GM19324 (cell line): ENCODE measurements around the gene KRI1.
A peak's percentile ranks its signal among the peaks of the same experiment; 100 is the strongest.
"Not testable (repeated sequence)": the region's sequence is repeated elsewhere in the genome, so short reads cannot be mapped to it uniquely, and the experiment has no call there.

Source experiments
- ATAC-seq: cut with Tn5 transposase; IDR thresholded peaks from one replicate; pipeline ENCODE4 v1.9.1; 2021; ENCODE audit warnings: mild to moderate bottlenecking, moderate library complexity; ENCODE audit not compliant: unreplicated experiment, low FRiP score

Gene KRI1

DNA sequence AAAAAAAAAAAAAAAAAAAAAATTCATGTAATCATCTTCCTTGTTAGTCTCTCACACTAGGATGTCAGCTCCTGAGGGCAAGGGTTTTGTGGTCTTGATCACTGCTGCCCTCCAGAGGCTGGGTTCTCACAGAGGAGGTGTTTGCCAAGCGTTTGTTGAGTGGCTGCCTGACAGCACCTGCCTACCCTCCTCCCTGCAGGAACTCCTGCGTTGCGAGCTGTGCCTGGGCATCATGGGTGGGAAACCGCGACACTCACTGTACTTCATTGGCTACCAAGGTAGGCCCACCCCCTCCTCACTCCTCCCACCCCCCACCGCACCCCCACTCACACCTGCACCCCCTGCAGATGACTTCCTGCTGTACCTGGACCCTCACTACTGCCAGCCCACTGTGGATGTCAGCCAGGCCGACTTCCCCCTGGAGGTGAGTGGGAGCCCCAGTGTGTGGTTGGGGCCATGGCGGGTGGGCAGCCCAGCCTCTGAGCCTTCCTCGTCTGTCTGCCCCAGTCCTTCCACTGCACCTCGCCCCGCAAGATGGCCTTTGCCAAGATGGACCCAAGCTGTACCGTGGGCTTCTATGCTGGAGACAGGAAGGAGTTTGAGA is 14.0 kb downstream of the KRI1 start:
- ATAC-seq = no peak

DNA sequence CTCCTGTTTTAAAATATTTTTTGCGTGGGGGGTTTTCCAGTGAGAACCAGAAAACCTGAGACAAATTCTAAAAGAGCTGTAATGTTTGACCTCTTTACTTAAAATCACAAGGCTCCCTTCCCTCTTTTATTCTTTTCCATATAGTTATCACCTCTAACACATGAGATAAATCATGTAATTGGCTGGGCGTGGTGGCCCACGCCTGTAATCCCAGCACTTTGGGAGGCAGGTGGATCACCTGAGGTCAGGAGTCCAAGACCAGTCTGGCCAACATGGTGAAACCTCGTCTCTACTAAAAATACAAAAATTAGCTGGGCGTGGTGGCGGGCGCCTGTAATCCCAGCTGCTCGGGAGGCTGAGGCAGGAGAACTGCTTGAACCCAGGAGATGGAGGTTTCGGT is 14.8 kb downstream of the KRI1 start:
- ATAC-seq = not testable (repeated sequence)

DNA sequence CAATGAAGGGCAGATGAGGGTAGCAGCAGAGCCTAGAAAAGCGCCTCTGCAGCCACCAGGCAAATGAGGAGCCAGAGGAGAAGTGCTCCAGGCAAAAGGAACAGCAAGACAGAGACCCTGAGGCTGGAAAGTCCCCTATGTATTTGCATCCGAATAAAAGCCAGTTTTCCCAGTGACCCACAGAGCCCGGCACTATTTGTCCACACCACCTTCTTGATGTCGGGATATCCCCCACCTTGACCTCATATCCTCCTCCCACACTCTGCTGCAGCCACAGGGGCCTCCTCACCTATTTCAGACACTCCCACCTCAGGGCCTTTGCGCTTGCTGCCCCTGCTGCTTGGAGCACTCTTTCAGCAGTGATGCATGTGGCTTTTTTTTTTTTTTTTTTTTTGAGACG is 15.5 kb downstream of the KRI1 start:
- no peak for ATAC-seq

DNA sequence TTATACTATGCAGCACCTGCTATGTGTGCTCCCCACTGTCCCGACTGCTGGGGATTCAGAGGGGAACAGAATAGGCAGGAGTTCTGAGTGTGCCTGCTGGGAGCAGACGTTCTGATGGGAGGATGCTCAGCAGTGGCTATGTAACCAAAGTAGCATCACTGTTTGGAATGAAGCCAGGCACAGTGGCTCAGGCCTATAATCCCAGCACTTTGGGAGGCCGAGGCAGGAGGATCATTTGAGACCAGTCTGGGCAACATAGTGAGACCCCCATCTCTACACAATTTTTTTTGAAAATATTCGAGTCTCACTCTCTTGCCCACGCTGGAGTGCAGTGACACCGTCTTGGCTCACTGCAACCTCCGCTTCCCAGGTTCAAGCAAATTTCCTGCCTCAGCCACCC is 16.1 kb downstream of the KRI1 start:
- ATAC-seq = no peak

DNA sequence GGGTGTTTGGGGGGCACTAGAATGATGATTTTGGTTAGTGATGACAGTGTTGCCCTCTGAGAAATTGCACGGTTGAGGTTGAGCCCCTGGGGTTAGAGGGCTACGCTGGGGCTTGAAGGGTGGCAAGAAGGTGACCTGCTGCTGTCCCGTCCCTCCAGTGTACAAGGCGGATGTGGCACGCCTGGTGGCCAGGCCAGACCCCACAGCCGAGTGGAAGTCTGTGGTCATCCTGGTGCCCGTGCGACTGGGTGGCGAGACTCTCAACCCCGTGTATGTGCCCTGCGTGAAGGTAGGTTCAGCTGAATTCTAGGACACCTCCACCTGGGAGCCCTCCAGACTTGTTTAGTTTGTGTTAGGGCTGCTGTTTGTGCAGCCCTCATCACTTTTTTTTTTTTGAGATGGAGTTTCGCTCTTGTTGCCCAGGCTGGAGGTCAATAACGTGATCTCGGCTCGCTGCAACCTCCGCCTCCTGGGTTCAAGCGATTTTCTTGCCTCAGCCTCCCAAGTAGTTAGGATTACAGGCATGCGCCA is 17.0 kb downstream of the KRI1 start:
- no peak for ATAC-seq

DNA sequence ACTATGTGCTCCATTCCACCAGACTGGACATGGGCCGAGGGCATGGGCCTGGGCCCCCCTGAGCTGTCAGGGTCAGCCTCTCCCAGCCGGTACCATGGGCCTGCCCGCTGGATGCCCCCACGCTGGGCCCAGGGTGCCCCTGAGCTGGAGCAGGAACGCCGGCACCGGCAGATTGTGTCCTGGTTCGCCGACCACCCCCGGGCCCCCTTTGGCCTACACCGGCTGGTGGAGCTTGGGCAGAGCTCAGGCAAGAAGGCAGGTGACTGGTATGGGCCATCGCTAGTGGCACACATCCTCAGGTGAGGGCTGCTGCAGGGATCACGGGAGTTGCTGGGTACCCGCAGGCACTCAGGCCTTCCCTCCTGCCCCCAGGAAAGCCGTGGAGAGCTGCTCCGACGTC is 19.0 kb downstream of the KRI1 start:
- no peak for ATAC-seq

DNA sequence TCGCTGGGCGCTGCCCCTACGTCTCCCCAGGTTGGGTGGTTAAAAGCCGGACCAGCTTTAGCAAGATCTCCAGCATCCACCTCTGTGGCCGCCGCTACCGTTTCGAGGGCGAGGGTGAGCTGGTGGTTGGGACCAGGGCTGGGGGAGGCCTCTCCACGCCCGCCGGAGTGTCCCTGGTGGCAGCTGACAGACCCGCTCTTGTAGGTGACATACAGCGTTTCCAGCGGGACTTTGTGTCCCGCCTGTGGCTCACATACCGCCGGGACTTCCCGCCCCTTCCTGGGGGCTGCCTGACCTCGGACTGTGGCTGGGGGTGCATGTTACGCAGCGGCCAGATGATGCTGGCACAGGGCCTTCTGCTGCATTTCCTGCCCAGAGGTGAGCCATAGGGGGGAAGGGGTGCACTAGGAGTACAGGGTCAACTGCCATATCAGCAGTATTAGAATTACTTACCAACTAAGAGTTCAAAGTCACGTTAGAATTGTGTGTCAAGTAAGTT is 21.0 kb downstream of the KRI1 start:
- ATAC-seq = no peak

DNA sequence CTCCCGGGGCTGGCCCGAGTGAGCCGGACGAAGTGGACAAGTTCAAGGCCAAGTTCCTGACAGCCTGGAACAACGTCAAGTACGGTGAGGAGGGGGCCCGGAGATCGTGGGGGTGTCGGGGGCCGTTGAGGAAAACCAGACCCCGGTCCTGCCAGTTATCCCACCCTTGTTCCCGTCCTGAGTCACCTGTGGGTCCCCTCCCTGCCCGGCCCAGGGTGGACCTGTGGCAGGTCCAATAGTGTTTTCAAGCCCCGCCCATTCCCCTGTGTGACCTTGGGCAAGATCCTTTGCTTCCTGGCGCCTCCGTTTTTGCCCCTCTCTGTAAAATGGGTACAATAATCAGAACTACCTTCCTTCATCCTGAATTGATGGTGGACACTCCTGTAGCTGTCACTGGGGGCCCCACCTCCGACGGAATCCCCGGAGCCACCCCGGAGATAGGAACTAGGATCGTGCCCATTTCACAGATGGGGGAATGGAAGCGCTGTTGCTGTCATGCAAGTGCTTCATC is 21.5 kb downstream of the KRI1 start:
- peak; percentile 8 for ATAC-seq

DNA sequence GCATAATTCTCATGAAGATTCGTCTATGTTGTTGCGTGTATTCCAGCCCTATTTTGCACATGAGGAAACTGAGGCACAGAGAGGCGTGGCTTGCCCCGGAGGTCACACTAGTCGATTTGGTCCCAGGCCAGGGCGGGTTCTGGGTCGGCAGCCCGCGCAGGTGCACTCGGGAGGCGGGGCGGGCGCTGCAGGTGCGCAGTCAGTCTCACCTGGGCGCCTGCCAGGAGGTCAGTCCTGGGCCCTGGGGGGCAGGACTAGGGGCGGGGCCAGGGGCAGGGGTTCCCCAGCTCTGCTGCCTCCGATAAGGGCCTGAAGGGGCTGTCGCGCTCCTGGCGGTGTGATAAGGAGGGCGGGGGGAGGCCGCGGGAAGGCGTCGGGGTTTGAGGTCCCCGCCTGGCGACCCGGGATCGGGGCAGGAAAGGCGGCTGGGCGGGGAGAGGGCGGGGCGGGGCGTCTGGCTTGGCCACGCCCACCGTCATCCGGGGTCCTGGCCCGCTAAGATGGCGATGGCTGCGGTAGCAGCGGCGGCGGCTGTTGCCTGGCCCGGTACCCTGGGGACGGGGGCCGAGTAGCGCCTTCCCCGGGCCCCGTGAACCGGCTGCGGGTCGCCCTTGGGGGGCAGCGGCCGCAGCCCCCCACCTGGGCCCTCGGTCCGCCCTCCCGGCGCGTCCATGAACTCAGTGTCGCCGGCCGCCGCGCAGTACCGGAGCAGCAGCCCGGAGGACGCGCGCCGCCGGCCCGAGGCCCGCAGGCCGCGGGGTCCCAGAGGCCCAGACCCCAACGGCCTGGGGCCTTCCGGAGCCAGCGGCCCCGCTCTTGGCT is 22.2 kb downstream of the KRI1 start, which contains the start of gene ATG4D:
TSS of gene ATG4D (plus strand) at position 485 of the 822 bp plus-strand sequence. CDS start at position 672, 187 bp downstream.
- ATAC-seq = peak; percentile 78

DNA sequence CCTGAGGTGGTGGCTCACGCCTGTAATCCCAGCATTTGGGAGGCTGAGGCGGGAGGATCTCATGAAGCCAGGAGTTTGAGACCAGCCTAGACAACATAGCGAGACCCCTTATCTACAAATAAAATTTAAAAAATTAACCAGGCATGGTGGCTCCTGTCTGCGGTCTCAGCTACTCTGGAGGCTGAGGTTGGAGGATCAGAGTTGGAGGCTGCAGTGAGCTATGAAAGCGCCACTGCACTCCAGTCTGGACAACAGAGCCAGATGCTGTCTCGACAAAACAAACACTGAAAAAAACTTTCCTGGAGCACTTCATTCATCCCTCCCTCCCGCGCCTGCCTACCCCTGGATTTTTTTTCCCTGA is 22.8 kb downstream of the KRI1 start:
- no peak for ATAC-seq

DNA sequence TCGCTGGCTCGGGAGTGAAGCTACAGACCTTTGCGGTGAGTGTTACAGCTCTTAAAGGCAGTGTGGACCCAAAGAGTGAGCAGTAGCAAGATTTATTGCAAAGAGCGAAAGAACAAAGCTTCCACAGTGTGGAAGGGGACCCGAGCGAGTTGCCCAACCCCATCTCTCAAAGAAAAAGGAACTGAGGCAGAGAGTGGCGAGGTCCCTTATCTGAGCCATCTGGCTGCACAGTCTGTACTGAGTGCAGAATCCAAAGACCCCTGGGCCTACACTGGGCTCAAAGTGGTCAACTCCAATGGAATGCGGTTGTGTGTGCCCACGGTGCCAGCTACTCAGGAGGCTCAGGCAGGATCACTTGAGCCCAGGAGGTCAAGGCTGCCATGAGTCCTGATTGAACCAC is 26.8 kb downstream of the KRI1 start:
- ATAC-seq = not testable (repeated sequence)

DNA sequence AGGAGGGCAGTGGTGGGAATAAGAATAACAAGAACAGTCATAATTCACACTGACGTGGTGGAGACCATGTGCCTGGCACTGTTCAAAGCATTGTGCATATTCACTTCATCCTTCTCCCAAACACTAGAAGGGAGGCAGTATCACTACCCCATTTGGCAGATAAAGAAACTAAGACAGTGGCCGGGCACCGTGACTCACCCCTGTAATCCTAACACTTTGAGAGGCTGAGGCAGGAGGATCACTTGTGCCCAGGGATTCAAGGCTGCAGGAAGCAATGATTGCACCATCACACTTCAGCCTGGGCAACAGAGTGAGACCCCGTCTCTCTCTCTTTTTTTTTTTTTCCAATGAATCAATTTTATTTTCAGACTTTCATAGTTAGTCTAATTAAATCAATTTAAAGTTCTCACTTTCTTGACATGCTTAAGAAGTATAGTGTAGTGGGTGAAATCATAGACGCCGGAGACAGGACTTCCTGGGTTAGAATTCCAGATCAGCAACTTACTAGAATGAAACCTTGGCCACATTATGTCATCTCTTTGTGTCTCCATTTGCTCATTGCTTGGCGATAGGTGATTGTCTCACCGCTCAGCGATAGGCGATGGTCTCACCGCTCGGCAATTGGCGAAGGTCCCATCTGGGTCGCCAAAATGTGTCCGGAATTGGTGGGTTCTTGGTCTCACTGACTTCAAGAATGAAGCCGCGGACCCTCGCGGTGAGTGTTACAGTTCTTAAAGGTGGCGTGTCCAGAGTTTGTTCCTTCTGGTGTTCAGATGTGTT is 27.4 kb downstream of the KRI1 start:
- no peak for ATAC-seq

DNA sequence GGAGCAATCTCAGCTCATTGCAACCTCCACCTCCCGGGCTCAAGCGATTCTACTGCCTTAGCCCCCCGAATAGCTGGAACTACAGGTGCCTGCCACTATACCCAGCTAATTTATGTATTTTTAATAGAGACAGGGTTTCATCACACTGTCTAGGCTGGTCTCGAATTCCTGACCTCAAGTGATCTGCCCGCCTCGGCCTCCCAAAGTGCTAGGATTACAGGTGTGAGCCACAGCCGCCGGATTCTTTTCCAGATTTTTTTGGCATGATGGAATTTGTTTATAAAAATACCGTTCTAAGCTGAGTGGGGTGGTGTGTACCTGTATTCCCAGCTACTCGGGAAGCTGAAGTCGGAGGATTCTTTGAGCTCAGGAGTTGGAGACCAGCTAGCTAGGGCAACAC is 28.1 kb downstream of the KRI1 start:
- no peak for ATAC-seq

DNA sequence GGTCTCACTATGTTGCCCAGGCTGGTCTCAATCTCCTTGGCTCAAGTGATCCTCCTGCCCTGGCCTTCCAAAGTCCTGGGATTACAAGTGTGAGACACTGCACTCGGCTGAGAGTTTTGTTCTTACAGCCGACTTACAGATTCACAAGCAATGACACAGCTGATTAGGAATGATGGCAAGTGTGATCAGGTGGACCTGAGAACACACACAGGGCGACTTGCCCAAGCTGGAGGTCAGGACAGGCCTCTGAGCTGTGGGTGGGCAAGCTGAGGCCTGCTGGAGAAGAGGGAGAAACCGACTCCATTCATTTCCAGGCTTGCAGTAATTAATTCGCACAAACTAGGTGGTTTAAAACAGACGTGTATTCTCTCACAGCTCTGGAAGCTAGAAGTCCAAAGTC is 30.2 kb downstream of the KRI1 start:
- no peak for ATAC-seq

DNA sequence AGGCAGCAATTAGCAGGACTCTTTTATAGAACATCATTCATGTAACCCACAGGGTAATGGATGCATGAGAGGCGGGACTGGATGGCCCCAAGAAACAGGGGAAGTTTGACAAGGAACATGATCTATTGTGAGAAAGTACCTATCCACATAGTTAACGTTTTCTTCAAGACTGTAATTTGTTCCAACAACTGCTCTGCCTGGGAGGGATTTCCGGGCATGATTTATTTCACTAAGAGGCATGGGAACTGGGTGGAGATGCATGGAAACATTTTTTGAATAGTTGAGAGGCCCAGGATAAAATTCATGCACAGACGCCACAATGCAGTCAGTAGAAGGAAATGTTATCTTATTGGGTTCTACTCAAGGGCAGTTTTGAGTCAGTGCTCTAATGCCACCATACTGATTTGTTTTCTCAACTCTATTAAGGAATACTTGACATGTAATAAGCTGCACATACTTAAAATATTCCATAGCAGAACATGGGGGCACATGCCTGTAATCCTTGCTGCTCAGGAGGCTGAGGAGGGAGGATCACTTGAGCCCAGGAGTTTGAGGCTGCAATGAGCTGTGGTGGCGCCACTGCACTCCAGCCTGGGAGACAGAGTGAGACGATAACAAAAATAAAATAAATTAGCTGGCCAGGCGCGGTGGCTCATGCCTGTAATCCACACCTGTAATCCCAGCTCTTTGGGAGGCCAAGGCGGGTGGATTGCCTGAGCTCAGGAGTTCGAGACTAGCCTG is 32.0 kb downstream of the KRI1 start:
- no peak for ATAC-seq

DNA sequence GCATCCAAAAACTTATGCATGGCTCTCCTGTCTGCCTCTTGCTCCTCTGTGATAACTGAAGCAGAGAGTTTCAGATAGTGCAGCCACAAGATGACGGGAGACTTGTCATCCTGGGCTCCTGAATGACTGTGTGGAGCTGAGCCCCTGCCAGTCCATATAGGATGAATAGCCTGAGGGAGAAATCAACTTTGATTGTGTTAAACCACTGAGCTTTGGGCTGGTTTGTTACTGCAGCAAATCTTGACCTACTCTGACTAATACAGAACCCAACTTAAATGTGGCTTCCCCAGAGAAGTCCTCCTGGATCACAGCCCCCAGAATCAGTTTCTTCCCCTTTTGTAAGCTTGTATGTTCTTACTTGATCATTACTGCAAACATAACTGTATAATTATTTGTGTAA is 33.4 kb downstream of the KRI1 start:
- ATAC-seq = no peak

DNA sequence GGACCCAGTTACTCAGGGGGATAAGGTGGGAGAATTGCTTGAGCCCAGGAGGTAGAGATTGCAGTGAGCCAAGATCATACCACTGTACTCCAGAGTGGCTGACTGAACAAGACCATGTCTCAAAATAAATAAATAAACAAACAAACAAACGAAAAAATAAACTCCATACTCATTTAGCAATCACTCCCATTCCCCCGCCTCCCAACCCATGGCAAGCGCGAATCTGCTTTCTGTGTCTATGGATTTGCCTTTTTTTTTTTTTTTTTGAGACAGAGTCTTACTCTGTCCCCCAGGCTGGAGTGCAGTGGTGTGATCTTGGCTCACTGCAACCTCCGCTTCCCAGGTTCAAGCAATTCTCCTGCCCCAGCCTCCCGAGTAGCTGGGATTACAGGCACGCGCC is 38.9 kb downstream of the KRI1 start:
- not testable (repeated sequence) for ATAC-seq

DNA sequence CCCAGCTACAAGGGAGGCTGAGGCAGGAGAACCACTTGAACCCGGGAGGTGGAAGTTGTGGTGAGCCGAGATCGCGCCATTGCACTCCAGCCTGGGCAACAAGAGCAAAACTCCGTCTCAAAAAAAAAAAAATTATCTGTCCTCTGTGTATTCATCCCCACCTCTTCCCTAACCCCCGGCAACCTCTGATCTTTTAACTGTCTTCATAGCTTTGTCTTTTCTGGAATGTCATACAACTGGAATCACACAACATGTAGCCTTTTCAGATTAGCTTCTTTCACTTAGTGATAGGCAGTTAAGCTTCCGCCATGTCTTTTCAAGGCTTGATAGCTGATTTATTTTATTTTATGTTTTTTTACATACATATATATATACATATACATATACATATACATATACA is 40.2 kb downstream of the KRI1 start:
- ATAC-seq = no peak

DNA sequence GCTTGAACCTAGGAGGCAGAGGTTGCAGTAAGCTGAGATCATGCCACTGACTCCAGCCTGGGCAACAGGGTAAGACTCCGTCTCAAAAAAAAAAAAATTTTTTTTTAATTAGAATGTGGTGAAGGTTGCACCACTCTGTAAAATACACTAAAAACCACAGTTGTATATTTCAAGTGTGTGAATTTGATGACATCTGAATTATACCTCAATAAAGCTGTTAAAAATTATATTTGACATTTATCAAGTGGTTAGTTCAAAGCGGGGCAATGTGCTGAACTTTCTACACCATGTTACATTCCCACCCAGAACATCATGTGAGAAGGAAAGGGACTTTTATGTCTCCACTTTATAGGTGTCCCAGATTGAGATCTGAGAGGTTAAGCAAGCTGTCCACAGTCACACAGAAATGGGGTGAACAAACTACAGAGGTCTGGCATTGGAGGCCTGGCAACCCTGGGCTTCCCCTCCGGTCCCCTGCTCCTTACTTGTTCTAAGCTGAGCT is 42.6 kb downstream of the KRI1 start:
- no peak for ATAC-seq
